HCT116 (cell line): ENCODE data around the gene SLC5A1. TPM values are rescaled to one million over a fixed set of nuclear protein-coding genes. Genes with fewer than 3 reads are reported as not detected.
"Not testable (repeated sequence)": the region's sequence is repeated elsewhere in the genome, so short reads cannot be mapped to it uniquely, and the experiment has no call there.

ENCODE experiments used
- ATAC-seq: fragments of 200-7000 bp; cut with Tn5 transposase; 2 replicates; pipeline ENCODE4 v1.9.1; 2020; ENCODE audit warnings: mild to moderate bottlenecking, moderate library complexity
- BruUV-seq: library from RNA; stranded (reverse); fragments of 400-500 nt; replicated peaks from 2 replicates; lab custom pipeline; 2021; lab: Mats Ljungman, UMichigan
- CTCF ChIA-PET: fragments of 300-600 bp; sonication (Branson Sonifier 250); formaldehyde crosslinking; loops from one replicate; lab custom pipeline; 2021; ENCODE audit warnings: antibody characterized with exemption; lab: Charles Lee
- POLR2A ChIA-PET: fragments of 300-600, 350-600 bp; sonication (Branson Sonifier 250); formaldehyde crosslinking; loops from one replicate; lab custom pipeline; 2021; ENCODE audit warnings: antibody characterized with exemption; lab: Charles Lee
- RAD21 ChIA-PET, 2 experiments: fragments of 300-600 bp; sonication (Branson Sonifier 250); formaldehyde crosslinking; loops; one replicate each; lab custom pipeline; 2023; ENCODE audit warnings: low total read pairs in 2 of 2; ENCODE audit not compliant: uncharacterized antibody in 2 of 2, unreplicated experiment in 2 of 2, low non-redundant PET in 1 of 2; lab: Charles Lee
- DNase-seq: peaks from one replicate; pipeline ENCODE4 v3.0.0-alpha.2; 2010; ENCODE audit warnings: low read depth, low spot score
- H2AFZ ChIP-seq: fragments of 200-600 bp; shearing (Covaris generic), sonication (generic); 2 replicates; pipeline ENCODE4 v1.6.1; 2017; ENCODE audit warnings: low read depth, mixed run types, mixed read lengths, antibody characterized with exemption, low read length; ENCODE audit not compliant: poor library complexity, severe bottlenecking
- H3K27ac ChIP-seq: 2 replicates; pipeline ENCODE4 v1.5.1; 2012; ENCODE audit warnings: low read depth, low read length
- H3K27me3 ChIP-seq: fragments of 200-600 bp; sonication (generic); 2 replicates; pipeline ENCODE4 v1.6.1; 2016; ENCODE audit warnings: mixed run types, low read length, mixed read lengths; ENCODE audit not compliant: insufficient read depth
- H3K36me3 ChIP-seq, 2 experiments: fragments of 200-500 bp in 1 of 2; fragments of 200-600 bp in 1 of 2; sonication (Bioruptor generic) in 1 of 2; sonication (generic) in 1 of 2; 2 replicates each; pipeline versions ENCODE4 v1.5.1 to v1.6.1; 2014 to 2016; ENCODE audit warnings: low read length in 2 of 2, inconsistent platforms in 1 of 2, mixed read lengths in 1 of 2, mixed run types in 1 of 2; ENCODE audit not compliant: insufficient read depth in 2 of 2, control insufficient read depth in 1 of 2
- H3K4me1 ChIP-seq, 2 experiments: fragments of 200-600 bp in 1 of 2; sonication (generic) in 1 of 2; 2 replicates each; pipeline versions ENCODE4 v1.5.1 to v1.6.1; 2012 to 2017; ENCODE audit warnings: low read length in 2 of 2, inconsistent platforms in 1 of 2, mild to moderate bottlenecking in 1 of 2, mixed read lengths in 1 of 2, mixed run types in 1 of 2, moderate library complexity in 1 of 2; ENCODE audit not compliant: insufficient read depth in 2 of 2, control insufficient read depth in 1 of 2
- H3K4me2 ChIP-seq: fragments of 200-600 bp; sonication (generic); 2 replicates; pipeline ENCODE4 v1.6.1; 2017; ENCODE audit warnings: mixed run types, low read length, mixed read lengths
- H3K4me3 ChIP-seq, 2 experiments: fragments of 200-600 bp in 1 of 2; sonication (generic) in 1 of 2; replicated peaks in 1 of 2; 2 replicates each; pipeline ENCODE4 v1.5.1; 2011 to 2016; ENCODE audit warnings: low read length in 2 of 2, control low read depth in 1 of 2, low read depth in 1 of 2, mild to moderate bottlenecking in 1 of 2, mixed read lengths in 1 of 2, mixed run types in 1 of 2
- H3K79me2 ChIP-seq: fragments of 200-600 bp; sonication (generic); 2 replicates; pipeline ENCODE4 v1.6.1; 2017; ENCODE audit warnings: mild to moderate bottlenecking, mixed run types, low read length, moderate library complexity, mixed read lengths; ENCODE audit not compliant: insufficient read depth
- H3K9ac ChIP-seq: fragments of 200-600 bp; sonication (generic); 2 replicates; pipeline ENCODE4 v1.6.1; 2016; ENCODE audit warnings: low read length, mixed read lengths
- H3K9me2 ChIP-seq: fragments of 200-600 bp; sonication (generic), shearing (Covaris generic); 2 replicates; pipeline ENCODE4 v1.6.1; 2017; ENCODE audit warnings: mixed run types, mild to moderate bottlenecking, moderate library complexity; ENCODE audit not compliant: insufficient read depth
- H3K9me3 ChIP-seq, 2 experiments: fragments of 200-500 bp in 1 of 2; fragments of 200-600 bp in 1 of 2; sonication (Bioruptor generic) in 1 of 2; sonication (generic) in 1 of 2; 2 replicates each; pipeline ENCODE4 v1.6.1; 2014 to 2017; ENCODE audit warnings: low read length in 2 of 2, mixed read lengths in 2 of 2, inconsistent platforms in 1 of 2, low read depth in 1 of 2, mild to moderate bottlenecking in 1 of 2, mixed run types in 1 of 2, moderate library complexity in 1 of 2; ENCODE audit not compliant: control insufficient read depth in 1 of 2, insufficient read depth in 1 of 2
- H4K20me1 ChIP-seq: fragments of 200-600 bp; sonication (generic), shearing (Covaris generic); 2 replicates; pipeline ENCODE4 v1.6.1; 2017; ENCODE audit warnings: mixed run types, mild to moderate bottlenecking, moderate library complexity; ENCODE audit not compliant: insufficient read depth
- TCF7L2 ChIP-seq: IDR thresholded peaks from 2 replicates; pipeline ENCODE4 v1.7.0; 2011; ENCODE audit warnings: borderline replicate concordance, inconsistent platforms; ENCODE audit not compliant: insufficient read depth, insufficient read length; ENCODE audit errors: extremely low read depth
- intact Hi-C: fragments of 100-400 bp; cut with micrococcal nuclease; formaldehyde crosslinking; loops from 2 replicates; pipeline ENCODE4 v1.10.0; 2022
- total RNA-seq: library from RNA; stranded (reverse); gene quantifications from one replicate; pipeline ENCODE4 v1.2.1, GENCODE V29; 2021; ENCODE audit not compliant: unreplicated experiment

SLC5A1 gene
- total RNA-seq, 1 experiment from 2014 or later, result 0.32 TPM

DNA sequence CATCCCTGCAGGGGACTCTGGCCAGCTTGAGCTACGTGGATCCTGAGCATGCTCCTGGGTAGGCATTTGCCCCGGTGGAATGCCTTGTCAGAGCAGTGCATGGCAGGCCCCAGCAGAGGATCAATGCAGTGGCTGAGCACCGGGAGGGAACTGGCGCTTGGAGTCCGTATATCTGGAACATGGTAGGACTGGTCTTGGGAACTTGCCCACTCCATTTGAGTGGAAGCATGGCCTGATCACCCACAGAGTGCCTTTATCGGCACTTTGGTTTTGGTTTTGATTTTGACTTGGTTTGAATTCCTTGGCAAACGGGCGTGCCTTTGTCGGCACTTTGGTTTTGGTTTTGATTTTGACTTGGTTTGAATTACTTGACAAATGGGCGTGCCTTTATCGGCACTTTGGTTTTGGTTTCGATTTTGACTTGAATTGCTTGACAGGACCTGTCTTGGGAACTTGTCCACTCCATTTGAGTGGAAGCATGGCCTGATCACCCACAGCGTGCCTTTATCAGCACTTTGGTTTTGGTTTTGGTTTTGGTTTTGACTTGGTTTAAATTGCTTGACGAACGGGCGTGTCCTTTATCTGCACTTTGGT, 94.8 kb downstream of the SLC5A1 start:
- intact Hi-C loops, BruUV-seq, DNase-seq: not testable (repeated sequence)

DNA sequence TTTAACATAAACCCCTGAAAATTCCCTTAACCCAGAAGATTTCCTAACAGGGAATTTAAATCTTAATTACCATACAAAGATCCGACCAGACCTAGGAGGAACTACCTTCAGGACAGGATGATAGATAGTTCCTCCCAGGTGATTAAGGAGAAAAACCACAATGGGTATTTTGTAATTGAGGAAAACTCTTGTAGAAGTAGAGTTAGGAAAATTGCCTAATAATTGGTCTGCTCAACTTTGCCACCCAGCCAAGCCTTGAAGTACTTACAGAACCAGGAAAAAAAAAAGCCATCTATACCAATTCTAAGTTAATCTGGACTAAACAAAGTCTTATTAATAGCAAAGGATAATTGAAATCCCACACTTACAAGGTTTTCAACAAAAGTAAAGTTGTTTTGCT, 95.5 kb downstream of the SLC5A1 start:
- POLR2A ChIA-PET, H3K27ac ChIP-seq, H3K36me3 ChIP-seq, ATAC-seq, H3K27me3 ChIP-seq, H3K9me3 ChIP-seq, CTCF ChIA-PET, BruUV-seq, RAD21 ChIA-PET, H3K79me2 ChIP-seq, H4K20me1 ChIP-seq, H3K9ac ChIP-seq, DNase-seq, H3K9me2 ChIP-seq, intact Hi-C loops: not testable (repeated sequence)
- Histone ChIP-seq H3K4me1 (peaks cover 8 to 36% of the 10 kb centered on the region in 2 experiments), H3K4me3 (peak overlapping the region; percentile 52 to 66; a peak in 3 of 4 replicates), H3K4me2 (peak overlapping the region; percentile 84), H2AFZ (peak overlapping the region; percentile 84)

More for the DNA sequence above, 94.8 kb downstream of the SLC5A1 start:
- peak overlapping the region; percentile 52 to 66 for H3K4me3 ChIP-seq
- ATAC-seq, result peak; percentile 46
- H3K9me2 ChIP-seq, H3K27me3 ChIP-seq, RAD21 ChIA-PET, POLR2A ChIA-PET, H3K9me3 ChIP-seq, H3K79me2 ChIP-seq, CTCF ChIA-PET, H4K20me1 ChIP-seq, H3K36me3 ChIP-seq: not testable (repeated sequence)
- TF ChIP-seq TCF7L2, result peak; percentile 82
- peak overlapping the region; percentile 84 for H2AFZ ChIP-seq
- H3K4me1 ChIP-seq, result peaks cover 8 to 36% of the 10 kb centered on the region in 2 experiments
- peak overlapping the region; percentile 35; the same call in 1 of the 2 replicates for H3K27ac ChIP-seq
- peak overlapping the region; percentile 14 for H3K9ac ChIP-seq
- H3K4me2 ChIP-seq, result peak overlapping the region; percentile 84
